Stimulated activated memory B cell treated with anti-CD40 and anti-IgM and Interleukin-4, amounts not matched to agents 10 μg/mL and 1 μg/mL and 100 μg/mL, for 72 hours (primary cell): ENCODE results near the gene N4BP2L2.

Experiments used
- ATAC-seq: fragments of 150-1000 bp; cut with Tn5 transposase; 2 replicates; pipeline ENCODE4 v1.10.0; 2021
- H3K27ac Mint-ChIP-seq: one replicate; pipeline ENCODE4 v1.8.0; 2022; ENCODE audit warnings: mild to moderate bottlenecking, mixed read lengths
- H3K27me3 Mint-ChIP-seq: one replicate; pipeline ENCODE4 v1.8.0; 2022; ENCODE audit warnings: mixed read lengths
- H3K36me3 Mint-ChIP-seq: one replicate; pipeline ENCODE4 v1.8.0; 2022; ENCODE audit warnings: mixed read lengths
- H3K4me1 Mint-ChIP-seq: one replicate; pipeline ENCODE4 v1.8.0; 2022; ENCODE audit warnings: mixed read lengths
- H3K4me3 Mint-ChIP-seq: one replicate; pipeline ENCODE4 v1.8.0; 2022; ENCODE audit warnings: mild to moderate bottlenecking, moderate library complexity, mixed read lengths
- H3K9me3 Mint-ChIP-seq: one replicate; pipeline ENCODE4 v1.8.0; 2022; ENCODE audit warnings: mixed read lengths

The N4BP2L2 gene

GRCh38 chr13:32454886-32455593 lies 83.6 kb downstream of the N4BP2L2 start:
- Mint-ChIP-seq H3K4me3 (no peak overlapping the region), H3K4me1 (no peaks in the 10 kb centered on the region), H3K36me3 (peaks cover 81% of the 10 kb centered on the region), H3K27me3 (no peaks in the 10 kb centered on the region), H3K27ac (no peak overlapping the region), H3K9me3 (peaks cover 30% of the 10 kb centered on the region)
- ATAC-seq, result no peak

GRCh38 chr13:32453981-32454380 lies 84.6 kb downstream of the N4BP2L2 start:
- ATAC-seq, result no peak
- Mint-ChIP-seq H3K4me1 (no peaks in the 10 kb centered on the region), H3K4me3 (no peak overlapping the region), H3K9me3 (peaks cover 20% of the 10 kb centered on the region), H3K27me3 (no peaks in the 10 kb centered on the region), H3K36me3 (peaks cover 70% of the 10 kb centered on the region), H3K27ac (no peak overlapping the region)

GRCh38 chr13:32448972-32449371 lies 89.6 kb downstream of the N4BP2L2 start:
- peaks cover 24% of the 10 kb centered on the region for H3K36me3 Mint-ChIP-seq
- no peak overlapping the region for H3K4me3 Mint-ChIP-seq
- no peak overlapping the region for H3K27ac Mint-ChIP-seq
- H3K27me3 Mint-ChIP-seq, result no peaks in the 10 kb centered on the region
- H3K4me1 Mint-ChIP-seq, result peaks cover 8% of the 10 kb centered on the region
- peaks cover 6% of the 10 kb centered on the region for H3K9me3 Mint-ChIP-seq
- ATAC-seq, result no peak

GRCh38 chr13:32447894-32448623 lies 90.5 kb downstream of the N4BP2L2 start:
- Mint-ChIP-seq H3K4me3 (no peak overlapping the region), H3K36me3 (peaks cover 16% of the 10 kb centered on the region), H3K4me1 (peaks cover 17% of the 10 kb centered on the region), H3K27ac (no peak overlapping the region), H3K9me3 (peaks cover 6% of the 10 kb centered on the region), H3K27me3 (no peaks in the 10 kb centered on the region)
- ATAC-seq, result no peak

GRCh38 chr13:32446773-32447465 lies 91.7 kb downstream of the N4BP2L2 start:
- peaks cover 15% of the 10 kb centered on the region for H3K36me3 Mint-ChIP-seq
- H3K4me3 Mint-ChIP-seq, result no peak overlapping the region
- no peaks in the 10 kb centered on the region for H3K27me3 Mint-ChIP-seq
- peaks cover 22% of the 10 kb centered on the region for H3K4me1 Mint-ChIP-seq
- no peak for ATAC-seq
- H3K9me3 Mint-ChIP-seq, result peaks cover 6% of the 10 kb centered on the region
- no peak overlapping the region for H3K27ac Mint-ChIP-seq

GRCh38 chr13:32446220-32446619 lies 92.4 kb downstream of the N4BP2L2 start:
- no peaks in the 10 kb centered on the region for H3K27me3 Mint-ChIP-seq
- H3K4me1 Mint-ChIP-seq, result peaks cover 22% of the 10 kb centered on the region
- peaks cover 5% of the 10 kb centered on the region for H3K9me3 Mint-ChIP-seq
- H3K27ac Mint-ChIP-seq, result no peak overlapping the region
- no peak for ATAC-seq
- no peak overlapping the region for H3K4me3 Mint-ChIP-seq
- peaks cover 11% of the 10 kb centered on the region for H3K36me3 Mint-ChIP-seq

GRCh38 chr13:32445461-32445860 lies 93.1 kb downstream of the N4BP2L2 start:
- Mint-ChIP-seq H3K4me1 (peaks cover 22% of the 10 kb centered on the region), H3K27ac (no peak overlapping the region), H3K4me3 (no peak overlapping the region), H3K27me3 (no peaks in the 10 kb centered on the region), H3K9me3 (no peaks in the 10 kb centered on the region), H3K36me3 (peaks cover 4% of the 10 kb centered on the region)
- ATAC-seq, result no peak

GRCh38 chr13:32443111-32443510 lies 95.5 kb downstream of the N4BP2L2 start:
- Mint-ChIP-seq H3K4me3 (no peak overlapping the region), H3K9me3 (no peaks in the 10 kb centered on the region), H3K27ac (peak overlapping the region; percentile 71), H3K36me3 (peaks cover 4% of the 10 kb centered on the region), H3K4me1 (peaks cover 22% of the 10 kb centered on the region), H3K27me3 (no peaks in the 10 kb centered on the region)
- ATAC-seq, result peak; percentile 61

GRCh38 chr13:32438871-32439270 lies 99.7 kb downstream of the N4BP2L2 start:
- H3K4me3 Mint-ChIP-seq, result no peak overlapping the region
- no peaks in the 10 kb centered on the region for H3K27me3 Mint-ChIP-seq

GRCh38 chr13:32432856-32433255 lies 105.7 kb downstream of the N4BP2L2 start:
- no peak overlapping the region for H3K27ac Mint-ChIP-seq
- H3K4me3 Mint-ChIP-seq, result no peak overlapping the region
- H3K9me3 Mint-ChIP-seq, result no peaks in the 10 kb centered on the region
- no peak for ATAC-seq
- peaks cover 8% of the 10 kb centered on the region for H3K36me3 Mint-ChIP-seq
- no peaks in the 10 kb centered on the region for H3K27me3 Mint-ChIP-seq
- peaks cover 16% of the 10 kb centered on the region for H3K4me1 Mint-ChIP-seq

More at GRCh38 chr13:32438871-32439270, 99.7 kb downstream of the N4BP2L2 start:
- ATAC-seq, result no peak
- Mint-ChIP-seq H3K9me3 (no peaks in the 10 kb centered on the region), H3K36me3 (peaks cover 12% of the 10 kb centered on the region), H3K27ac (no peak overlapping the region), H3K4me1 (peaks cover 13% of the 10 kb centered on the region)

- H3K9me3 Mint-ChIP-seq, result no peaks in the 10 kb centered on the region
- no peak for ATAC-seq
- peaks cover 14% of the 10 kb centered on the region for H3K36me3 Mint-ChIP-seq
- H3K4me3 Mint-ChIP-seq, result no peak overlapping the region
- H3K27me3 Mint-ChIP-seq, result no peaks in the 10 kb centered on the region
- H3K4me1 Mint-ChIP-seq, result peaks cover 22% of the 10 kb centered on the region
- no peak overlapping the region for H3K27ac Mint-ChIP-seq
Observed at GRCh38 chr13:32431361-32431760, 107.2 kb downstream of the N4BP2L2 start.

GRCh38 chr13:32430018-32430747 lies 108.4 kb downstream of the N4BP2L2 start:
- Mint-ChIP-seq H3K4me1 (peaks cover 33% of the 10 kb centered on the region), H3K36me3 (peaks cover 15% of the 10 kb centered on the region), H3K27me3 (no peaks in the 10 kb centered on the region), H3K27ac (peak overlapping the region; percentile 100), H3K4me3 (no peak overlapping the region), H3K9me3 (no peaks in the 10 kb centered on the region)
- ATAC-seq, result no peak

- Mint-ChIP-seq H3K4me3 (no peak overlapping the region), H3K9me3 (no peaks in the 10 kb centered on the region), H3K36me3 (peaks cover 17% of the 10 kb centered on the region), H3K27me3 (no peaks in the 10 kb centered on the region), H3K27ac (peak overlapping the region; percentile 100), H3K4me1 (peaks cover 37% of the 10 kb centered on the region)
- no peak for ATAC-seq
Observed at GRCh38 chr13:32429433-32429909, 109.1 kb downstream of the N4BP2L2 start.

GRCh38 chr13:32428581-32429432 lies 109.8 kb downstream of the N4BP2L2 start:
- H3K4me1 Mint-ChIP-seq, result peaks cover 43% of the 10 kb centered on the region
- ATAC-seq, result peak; percentile 60
- H3K27ac Mint-ChIP-seq, result peak overlapping the region; percentile 100
- no peaks in the 10 kb centered on the region for H3K27me3 Mint-ChIP-seq
- peaks cover 24% of the 10 kb centered on the region for H3K36me3 Mint-ChIP-seq
- H3K4me3 Mint-ChIP-seq, result peak overlapping the region; percentile 100
- H3K9me3 Mint-ChIP-seq, result no peaks in the 10 kb centered on the region
